Tibial artery (tissue), 4 donors: ENCODE data around the gene DCAF4L1.

Experiments
- DNase-seq, 2 donors: peaks; one replicate each; pipeline ENCODE4 v3.0.0-alpha.2; 2019
- H3K27ac ChIP-seq, 2 donors: fragments of 200-600 bp; sonication (generic) in 1 of 2; 1 replicate in 1 of 2; 2 replicates in 1 of 2; pipeline ENCODE4 v1.5.1; 2018 to 2019; ENCODE audit warnings: mild to moderate bottlenecking in 1 of 2
- H3K27me3 ChIP-seq, 2 donors: fragments of 200-600 bp; sonication (generic) in 1 of 2; one replicate each; pipeline versions ENCODE4 v1.5.1 to v1.6.0; 2016 to 2019
- H3K36me3 ChIP-seq, 3 donors: fragments of 200-600 bp; sonication (generic) in 2 of 3; one replicate each; pipeline ENCODE4 v1.5.1; 2016 to 2019; ENCODE audit warnings: mild to moderate bottlenecking in 2 of 3
- H3K4me1 ChIP-seq, 4 donors: fragments of 200-600 bp; sonication (generic) in 2 of 4; 1 replicate in 3 of 4; 2 replicates in 1 of 4; pipeline ENCODE4 v1.5.1; 2016 to 2019
- H3K4me3 ChIP-seq, 2 donors: fragments of 200-600 bp; sonication (generic) in 1 of 2; 1 replicate in 1 of 2; 2 replicates in 1 of 2; pipeline ENCODE4 v1.5.1; 2018 to 2019; ENCODE audit warnings: mild to moderate bottlenecking in 2 of 2
- H3K9me3 ChIP-seq, 3 donors: fragments of 200-600 bp; sonication (generic) in 1 of 3; one replicate each; pipeline ENCODE4 v1.5.1; 2016 to 2019
- CTCF ChIP-seq, 2 experiments: fragments of 200-600 bp in 1 of 2; fragments of 450-650 bp in 1 of 2; IDR thresholded peaks; one replicate each; pipeline ENCODE4 v1.5.1; 2017 to 2019; ENCODE audit warnings: antibody characterized with exemption in 2 of 2, mild to moderate bottlenecking in 1 of 2, moderate library complexity in 1 of 2
- intact Hi-C: fragments of 100-400 bp; cut with DNase I; formaldehyde crosslinking; loops from one replicate; pipeline ENCODE4 v1.15.0; 2023; ENCODE audit warnings: low total_unique reads

The DCAF4L1 gene

GRCh38 chr4:41981456-41981855 lies at the start of gene DCAF4L1:
Gene DCAF4L1, plus strand, starts transcription at chr4:41981756. Its CDS starts 37 bp downstream, at chr4:41981793.
- H3K36me3 ChIP-seq: no peaks in the 10 kb centered on the region
- H3K4me3 ChIP-seq: no peak within 1 kb of the TSS
- H3K4me1 ChIP-seq: no peaks in the 10 kb centered on the region
- TF ChIP-seq CTCF (IDR thresholded peaks at IDR 0.05): no peak
- intact Hi-C loops: no loop called here
- no peaks in the 10 kb centered on the region for H3K9me3 ChIP-seq
- H3K27me3 ChIP-seq: no peaks in the 10 kb centered on the region
- no peak within 1 kb of the TSS for H3K27ac ChIP-seq
- DNase-seq: no peak

DNA sequence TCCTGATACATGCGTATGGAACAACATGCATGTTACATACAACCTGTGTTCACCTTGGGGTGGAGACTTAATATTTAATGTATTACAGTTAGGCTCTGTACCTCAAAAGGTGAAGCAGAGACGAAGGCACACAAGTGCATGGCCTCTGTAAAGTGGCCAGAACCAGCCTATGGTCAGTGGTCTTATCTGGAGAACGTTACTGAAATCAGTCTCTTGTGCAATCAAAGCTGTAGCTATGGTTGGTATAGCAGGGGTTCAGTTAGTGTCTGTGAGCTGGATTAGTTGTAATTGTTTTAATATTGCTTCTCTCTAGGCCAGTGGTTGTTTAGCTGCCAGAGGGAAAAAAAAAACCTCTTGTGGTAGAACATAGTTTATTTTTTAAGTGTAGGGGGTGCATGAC lies 48.6 kb upstream of the DCAF4L1 start:
- no peaks in the 10 kb centered on the region for H3K9me3 ChIP-seq
- no peak for DNase-seq
- TF ChIP-seq CTCF (IDR thresholded peaks at IDR 0.05): no peak
- H3K27ac ChIP-seq: no peak overlapping the region
- intact Hi-C loops: no loop called here
- peaks cover 0 to 28% (median 6%) of the 10 kb centered on the region in 4 donors for H3K4me1 ChIP-seq
- H3K36me3 ChIP-seq: no peaks in the 10 kb centered on the region
- H3K4me3 ChIP-seq: no peak overlapping the region
- no peaks in the 10 kb centered on the region for H3K27me3 ChIP-seq

GRCh38 chr4:41933997-41934503 lies 47.5 kb upstream of the DCAF4L1 start:
- Histone ChIP-seq H3K4me3 (peak overlapping the region; percentile 82 to 94), H3K9me3 (no peaks in the 10 kb centered on the region), H3K4me1 (peaks cover 0 to 31% (median 6%) of the 10 kb centered on the region in 4 donors), H3K27ac (no peak overlapping the region), H3K36me3 (peaks cover 0 to 2% (median 1%) of the 10 kb centered on the region in 3 donors), H3K27me3 (no peaks in the 10 kb centered on the region)
- TF ChIP-seq CTCF (IDR thresholded peaks at IDR 0.05): no peak
- no peak for DNase-seq
- intact Hi-C loops: no loop called here

DNA sequence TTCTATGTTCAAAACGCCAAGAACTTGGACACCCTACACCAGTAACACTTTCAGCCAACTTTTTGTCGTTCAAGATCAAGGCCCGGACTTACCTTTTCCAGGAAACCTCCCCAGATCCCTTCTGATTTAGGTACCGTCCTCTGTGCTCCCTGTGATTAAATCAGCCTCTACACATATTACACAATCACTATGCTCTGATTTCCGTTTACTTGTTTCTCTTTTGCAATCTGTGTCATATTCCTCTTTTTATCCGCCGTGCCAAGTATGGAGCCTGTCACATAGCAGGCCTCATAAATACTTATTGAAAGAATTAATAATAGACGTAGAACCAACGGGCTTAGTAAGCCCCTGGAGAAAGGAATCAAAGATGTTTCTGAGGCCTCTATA lies 47.0 kb upstream of the DCAF4L1 start:
- no peak for TF ChIP-seq CTCF (IDR thresholded peaks at IDR 0.05)
- intact Hi-C loops: no loop called here
- Histone ChIP-seq H3K27ac (peak overlapping the region; percentile 64 to 79), H3K9me3 (no peaks in the 10 kb centered on the region), H3K36me3 (peaks cover 0 to 6% (median 5%) of the 10 kb centered on the region in 3 donors), H3K27me3 (no peaks in the 10 kb centered on the region), H3K4me1 (peaks cover 0 to 31% (median 6%) of the 10 kb centered on the region in 4 donors), H3K4me3 (peak overlapping the region; percentile 82 to 94)
- DNase-seq: no peak

DNA sequence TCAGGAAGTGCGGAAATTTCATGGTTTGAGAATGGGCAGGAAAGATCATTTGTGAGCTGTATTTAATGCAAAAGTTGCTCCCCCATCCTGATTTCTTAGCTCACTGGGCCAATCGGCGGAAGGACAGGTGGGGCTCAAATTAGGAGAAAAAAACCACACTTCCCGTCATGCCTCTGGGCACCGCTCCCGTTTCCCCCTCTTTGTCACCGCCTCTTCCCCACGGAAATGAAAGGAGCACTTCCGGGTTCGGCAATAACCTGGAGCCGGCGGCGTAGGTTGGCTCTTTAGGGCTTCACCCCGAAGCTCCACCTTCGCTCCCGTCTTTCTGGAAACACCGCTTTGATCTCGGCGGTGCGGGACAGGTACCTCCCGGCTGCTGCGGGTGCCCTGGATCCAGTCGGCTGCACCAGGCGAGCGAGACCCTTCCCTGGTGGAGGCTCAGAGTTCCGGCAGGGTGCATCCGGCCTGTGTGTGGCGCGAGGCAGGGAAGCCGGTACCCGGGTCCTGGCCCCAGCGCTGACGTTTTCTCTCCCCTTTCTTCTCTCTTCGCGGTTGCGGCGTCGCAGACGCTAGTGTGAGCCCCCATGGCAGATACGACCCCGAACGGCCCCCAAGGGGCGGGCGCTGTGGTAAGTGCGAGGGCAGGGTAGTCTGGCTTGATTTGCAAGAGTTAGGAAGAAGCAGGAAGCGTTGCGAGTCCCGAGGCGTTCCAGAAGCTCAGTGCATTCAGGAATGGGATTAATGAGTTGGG lies 46.5 kb upstream of the DCAF4L1 start, which contains the start of gene TMEM33:
Gene TMEM33 (plus strand): TSS at position 529 of the 751 bp plus-strand sequence. CDS start 56 bp downstream, at position 585.
- intact Hi-C loops: loop anchor here (5.0 kb wide), 1 partner anchor 57 kb away; the partner anchor contains the start of gene SLC30A9

More for the DNA sequence above, 46.5 kb upstream of the DCAF4L1 start, which contains the start of gene TMEM33:
- TF ChIP-seq CTCF (IDR thresholded peaks at IDR 0.05): peak in 1 of 2 experiments; percentile 32
- Histone ChIP-seq H3K9me3 (no peaks in the 10 kb centered on the region), H3K4me3 (peak within 1 kb of the TSS; percentile 82 to 94), H3K36me3 (peaks cover 0 to 6% (median 5%) of the 10 kb centered on the region in 3 donors), H3K27me3 (no peaks in the 10 kb centered on the region), H3K27ac (peak within 1 kb of the TSS; percentile 64 to 79), H3K4me1 (peaks cover 0 to 31% (median 6%) of the 10 kb centered on the region in 4 donors)
- peak; percentile 82 to 89 for DNase-seq
